Esophagus squamous epithelium (tissue), 4 donors: ENCODE results near the gene MEP1B.

Source experiments
- CTCF ChIP-seq, 6 experiments: fragments of 450-650 bp in 4 of 6; fragments of 200-600 bp in 2 of 6; sonication (generic) in 2 of 6; IDR thresholded peaks; one replicate each; pipeline ENCODE4 v1.5.1; 2016 to 2019; ENCODE audit warnings: antibody characterized with exemption in 6 of 6, mild to moderate bottlenecking in 4 of 6, moderate library complexity in 4 of 6
- POLR2A ChIP-seq, 4 donors: fragments of 450-650 bp; IDR thresholded peaks; one replicate each; pipeline ENCODE4 v1.6.1; 2017; ENCODE audit warnings: antibody characterized with exemption in 4 of 4, mild to moderate bottlenecking in 4 of 4, moderate library complexity in 3 of 4

- TF ChIP-seq CTCF (IDR thresholded peaks at IDR 0.05) (peak; percentile 76 to 86 (median 84)), POLR2A (IDR thresholded peaks at IDR 0.05) (no peak)
Measured at GRCh38 chr18:32158108-32158624, 31.7 kb upstream of the MEP1B start.
